ENCODE measurements around the gene HSDL2.

DNA sequence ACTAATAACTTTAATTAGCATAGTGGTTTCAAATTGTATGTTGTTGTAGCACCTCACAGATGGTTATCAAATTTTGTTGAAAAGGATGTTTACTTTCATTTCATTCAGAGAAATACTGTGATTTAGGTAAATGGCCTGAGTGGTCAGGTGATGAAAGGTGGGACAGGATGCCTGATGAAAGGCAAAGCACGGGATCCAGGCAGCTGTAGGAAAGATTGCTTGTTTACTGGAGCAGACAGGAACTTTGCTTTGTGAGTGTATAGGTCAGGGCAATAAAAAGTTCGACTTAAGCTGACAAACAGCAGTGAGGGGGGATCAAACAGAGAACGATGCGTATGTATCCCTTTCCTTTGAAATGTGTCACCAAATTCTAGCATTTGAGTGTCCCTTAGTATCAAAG is 125.7 kb downstream of the HSDL2 start:
- TF ChIP-seq, protein P1, sequence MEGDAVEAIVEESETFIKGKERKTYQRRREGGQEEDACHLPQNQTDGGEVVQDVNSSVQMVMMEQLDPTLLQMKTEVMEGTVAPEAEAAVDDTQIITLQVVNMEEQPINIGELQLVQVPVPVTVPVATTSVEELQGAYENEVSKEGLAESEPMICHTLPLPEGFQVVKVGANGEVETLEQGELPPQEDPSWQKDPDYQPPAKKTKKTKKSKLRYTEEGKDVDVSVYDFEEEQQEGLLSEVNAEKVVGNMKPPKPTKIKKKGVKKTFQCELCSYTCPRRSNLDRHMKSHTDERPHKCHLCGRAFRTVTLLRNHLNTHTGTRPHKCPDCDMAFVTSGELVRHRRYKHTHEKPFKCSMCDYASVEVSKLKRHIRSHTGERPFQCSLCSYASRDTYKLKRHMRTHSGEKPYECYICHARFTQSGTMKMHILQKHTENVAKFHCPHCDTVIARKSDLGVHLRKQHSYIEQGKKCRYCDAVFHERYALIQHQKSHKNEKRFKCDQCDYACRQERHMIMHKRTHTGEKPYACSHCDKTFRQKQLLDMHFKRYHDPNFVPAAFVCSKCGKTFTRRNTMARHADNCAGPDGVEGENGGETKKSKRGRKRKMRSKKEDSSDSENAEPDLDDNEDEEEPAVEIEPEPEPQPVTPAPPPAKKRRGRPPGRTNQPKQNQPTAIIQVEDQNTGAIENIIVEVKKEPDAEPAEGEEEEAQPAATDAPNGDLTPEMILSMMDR (IDR thresholded peaks at IDR 0.05; ENCODE audit: insufficient read depth, low read depth, low read length) = no peak
- TF ChIP-seq EZH2 (IDR thresholded peaks at IDR 0.05; ENCODE audit: insufficient read depth, low read length) = no peak
